Small intestine (tissue), 4 donors: ENCODE measurements around the gene INHBE. TPM values are rescaled to one million over a fixed set of nuclear protein-coding genes. Genes with fewer than 3 reads are reported as not detected.

ENCODE experiments used
- polyA plus RNA-seq, 4 donors: library from polyadenylated mRNA; stranded (reverse) in 3 of 4; unstranded in 1 of 4; fragments of 200-250 nt in 3 of 4; fragments of 120-200 nt in 1 of 4; gene quantifications; one replicate each; pipeline versions ENCODE4 v1.2.1 to v1.2.3, GENCODE V29; 2013
- donor health status: healthy with polysubstance abuse.
- donor health status: Bipolar disorder and iron deficiency.
- donor health status: healthy.

INHBE gene
- polyA plus RNA-seq, 4 donors, result 0.21 to 1.4 TPM; not detected in 2

Other genes with a start within 250 kb of the INHBE start
- gene NXPH4, start 238.5 kb upstream of the INHBE start, polyA plus RNA-seq, result under 1 TPM in 2 of 4 donors, not detected in 2; 0.10 to 0.27 TPM
- gene SHMT2, start 225.6 kb upstream of the INHBE start, polyA plus RNA-seq, result 100 to 1,000 TPM in 1 of 4 donors, 10 to 100 TPM in 3; 22.8 to 150 (median 51.5) TPM
- gene STAC3, start 204.1 kb upstream of the INHBE start, polyA plus RNA-seq, result 1 to 10 TPM; 1.1 to 3.8 (median 3.4) TPM
- 10 to 100 TPM; 14.5 to 62.4 (median 18.7) TPM for gene R3HDM2, start 24.3 kb upstream of the INHBE start, polyA plus RNA-seq
- under 1 TPM in 2 of 4 donors, not detected in 2; 0.03 to 0.49 TPM for gene INHBC, start 20.5 kb upstream of the INHBE start, polyA plus RNA-seq
- gene GLI1, start 4.5 kb downstream of the INHBE start, polyA plus RNA-seq, result 1 to 10 TPM in 3 of 4 donors, not detected in 1; 1.5 to 5.5 (median 1.9) TPM
- gene ARHGAP9, start 24.6 kb downstream of the INHBE start, polyA plus RNA-seq, result 10 to 100 TPM in 1 of 4 donors, 1 to 10 TPM in 3; 4.2 to 39.2 (median 9.1) TPM
- 10 to 100 TPM; 57.0 to 93.4 (median 62.6) TPM for gene MARS1, start 32.8 kb downstream of the INHBE start, polyA plus RNA-seq
- 100 to 1,000 TPM in 1 of 4 donors, 10 to 100 TPM in 3; 41.1 to 105 (median 46.9) TPM for gene DDIT3, start 65.2 kb downstream of the INHBE start, polyA plus RNA-seq
- 10 to 100 TPM; 20.5 to 72.0 (median 36.5) TPM for gene MBD6, start 67.5 kb downstream of the INHBE start, polyA plus RNA-seq
- gene DCTN2, start 91.9 kb downstream of the INHBE start, polyA plus RNA-seq, result 100 to 1,000 TPM; 112 to 224 (median 145) TPM
- gene KIF5A, start 94.7 kb downstream of the INHBE start, polyA plus RNA-seq, result 1 to 10 TPM in 1 of 4 donors, under 1 TPM in 2, not detected in 1; 0.27 to 8.4 (median 0.83) TPM
- 10 to 100 TPM; 16.1 to 26.4 (median 17.8) TPM for gene PIP4K2C, start 135.9 kb downstream of the INHBE start, polyA plus RNA-seq
- gene DTX3, start 149.5 kb downstream of the INHBE start, polyA plus RNA-seq, result 10 to 100 TPM in 1 of 4 donors, 1 to 10 TPM in 2, not detected in 1; 5.4 to 12.5 (median 9.9) TPM
- gene ARHGEF25, start 156.1 kb downstream of the INHBE start, polyA plus RNA-seq, result 10 to 100 TPM in 1 of 4 donors, 1 to 10 TPM in 2, not detected in 1; 4.6 to 11.8 (median 6.0) TPM
- 1 to 10 TPM in 1 of 4 donors, under 1 TPM in 2, not detected in 1; 0.27 to 2.1 (median 0.95) TPM for gene B4GALNT1, start 177.9 kb downstream of the INHBE start, polyA plus RNA-seq
- gene OS9, start 238.8 kb downstream of the INHBE start, polyA plus RNA-seq, result 100 to 1,000 TPM; 148 to 307 (median 200) TPM